GM12801 (cell line): ENCODE data around the gene GORAB.

Source experiments
- CTCF ChIP-seq: IDR thresholded peaks from one replicate; pipeline ENCODE4 v1.5.1; 2011; ENCODE audit warnings: control low read depth; ENCODE audit not compliant: insufficient read length; ENCODE audit errors: extremely low read depth

GORAB gene

GRCh38 chr1:170592591-170593111 is 60.7 kb downstream of the GORAB start:
- TF ChIP-seq CTCF, result no peak

- no peak for TF ChIP-seq CTCF
Measured at GRCh38 chr1:170593173-170594011, 61.4 kb downstream of the GORAB start.

GRCh38 chr1:170594066-170594626 is 62.2 kb downstream of the GORAB start:
- TF ChIP-seq CTCF, result no peak

GRCh38 chr1:170596701-170597100 is 64.7 kb downstream of the GORAB start:
- TF ChIP-seq CTCF, result no peak

- no peak for TF ChIP-seq CTCF
Measured at GRCh38 chr1:170598618-170599017, 66.7 kb downstream of the GORAB start.

GRCh38 chr1:170599033-170599432 is 67.1 kb downstream of the GORAB start:
- TF ChIP-seq CTCF, result no peak

GRCh38 chr1:170601866-170602265 is 69.9 kb downstream of the GORAB start:
- no peak for TF ChIP-seq CTCF
